ENCODE measurements around the gene CILP2. TPM values are rescaled to one million over a fixed set of nuclear protein-coding genes. Genes with fewer than 3 reads are reported as not detected.

Gene CILP2
- total and polyA plus RNA-seq, 2 of the 8 experiments (the other 6 are each of a cell fraction or from before 2014, with no cell fraction given), result 4.4 to 5.8 TPM

DNA sequence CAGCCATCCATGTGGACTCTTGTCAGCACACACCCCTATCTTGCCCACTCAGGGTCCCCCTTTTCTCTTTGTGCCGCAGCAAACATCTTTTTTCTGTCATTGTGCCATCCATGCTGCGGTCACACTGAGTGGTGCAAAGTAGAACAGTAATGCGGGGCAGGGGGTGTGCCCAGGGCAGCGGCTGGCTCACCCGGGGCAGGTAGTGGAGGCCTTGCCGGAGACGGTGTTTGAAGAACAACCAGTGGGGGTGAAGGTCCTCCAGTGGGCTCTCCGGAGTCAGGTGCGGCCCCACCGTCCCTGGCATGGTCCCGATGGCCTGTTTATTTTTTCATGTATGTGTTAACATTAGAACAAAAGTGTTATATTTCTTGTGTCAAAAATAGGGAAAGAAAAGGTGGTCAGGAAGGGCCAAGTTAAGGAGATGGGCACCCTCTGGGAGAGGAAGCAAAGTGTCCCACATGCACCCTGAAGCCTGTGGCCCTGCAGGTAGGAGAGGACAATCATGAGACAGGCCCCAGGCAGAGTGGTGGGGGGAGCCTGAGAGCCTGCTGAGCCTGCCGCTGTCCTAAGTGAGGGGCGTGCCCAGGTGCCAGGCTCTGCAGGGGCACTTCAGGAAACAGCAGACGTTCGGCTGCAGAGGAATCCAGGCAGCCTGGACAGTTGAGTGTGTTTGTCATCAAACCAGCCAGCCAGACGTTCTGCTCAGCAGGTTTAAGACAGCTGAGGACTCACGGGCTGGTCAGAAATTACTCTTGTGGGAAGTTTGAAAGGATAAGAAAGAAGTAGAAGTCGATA lies 35.1 kb upstream of the CILP2 start (continued):
- TF ChIP-seq, protein P1, sequence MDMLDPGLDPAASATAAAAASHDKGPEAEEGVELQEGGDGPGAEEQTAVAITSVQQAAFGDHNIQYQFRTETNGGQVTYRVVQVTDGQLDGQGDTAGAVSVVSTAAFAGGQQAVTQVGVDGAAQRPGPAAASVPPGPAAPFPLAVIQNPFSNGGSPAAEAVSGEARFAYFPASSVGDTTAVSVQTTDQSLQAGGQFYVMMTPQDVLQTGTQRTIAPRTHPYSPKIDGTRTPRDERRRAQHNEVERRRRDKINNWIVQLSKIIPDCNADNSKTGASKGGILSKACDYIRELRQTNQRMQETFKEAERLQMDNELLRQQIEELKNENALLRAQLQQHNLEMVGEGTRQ (IDR thresholded peaks at IDR 0.05; ENCODE audit: low read length), result no peak
- no peak for TF ChIP-seq CEBPB (IDR thresholded peaks at IDR 0.05; ENCODE audit: low read depth, low read length)

All from H1 (cell line).